IPS-15b (cell line): ENCODE measurements around the gene HNRNPC.
"Not testable (repeated sequence)": the region's sequence is repeated elsewhere in the genome, so short reads cannot be mapped to it uniquely, and the experiment has no call there.

Experiments used
- H3K27me3 ChIP-seq: one replicate; pipeline ENCODE4 v1.6.1; 2013; ENCODE audit warnings: low read length; ENCODE audit not compliant: control insufficient read depth, insufficient read depth
- H3K36me3 ChIP-seq: one replicate; pipeline ENCODE4 v1.6.1; 2013; ENCODE audit warnings: low read length; ENCODE audit not compliant: control insufficient read depth, insufficient read depth
- H3K4me1 ChIP-seq: one replicate; pipeline ENCODE4 v1.6.1; 2013; ENCODE audit warnings: mild to moderate bottlenecking, low read length; ENCODE audit not compliant: control insufficient read depth, insufficient read depth
- H3K4me3 ChIP-seq: one replicate; pipeline ENCODE4 v1.5.1; 2013; ENCODE audit warnings: low read depth, low read length
- H3K9ac ChIP-seq: one replicate; pipeline ENCODE4 v1.6.1; 2013; ENCODE audit warnings: low read depth, mild to moderate bottlenecking, low read length
- H3K9me3 ChIP-seq: one replicate; pipeline ENCODE4 v1.6.1; 2013; ENCODE audit warnings: mild to moderate bottlenecking, low read length; ENCODE audit not compliant: control insufficient read depth, insufficient read depth

Gene HNRNPC

DNA sequence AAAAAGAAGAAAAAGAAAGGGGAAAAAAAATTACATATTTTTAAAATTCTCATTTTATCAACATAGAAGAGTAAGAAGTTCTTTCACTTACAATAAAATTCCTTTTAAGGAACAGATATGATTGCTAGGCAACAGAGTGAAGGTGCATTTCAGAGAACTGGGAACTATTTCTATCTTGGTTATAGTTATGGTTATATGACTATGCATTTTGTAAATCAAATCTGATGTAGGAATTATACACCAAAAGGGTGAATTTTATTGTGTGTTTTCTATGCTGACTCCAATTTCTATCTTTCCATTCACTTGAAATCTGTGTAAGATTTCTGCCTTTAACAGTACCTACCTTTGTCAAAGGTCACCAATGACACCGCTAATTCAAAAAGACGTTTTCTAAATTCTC, 50.1 kb downstream of the HNRNPC start:
- Histone ChIP-seq H3K27me3 (no peaks in the 10 kb centered on the region), H3K4me3 (no peak overlapping the region), H3K9me3 (no peaks in the 10 kb centered on the region), H3K9ac (no peak overlapping the region), H3K36me3 (peaks cover 25% of the 10 kb centered on the region), H3K4me1 (peaks cover 12% of the 10 kb centered on the region)

DNA sequence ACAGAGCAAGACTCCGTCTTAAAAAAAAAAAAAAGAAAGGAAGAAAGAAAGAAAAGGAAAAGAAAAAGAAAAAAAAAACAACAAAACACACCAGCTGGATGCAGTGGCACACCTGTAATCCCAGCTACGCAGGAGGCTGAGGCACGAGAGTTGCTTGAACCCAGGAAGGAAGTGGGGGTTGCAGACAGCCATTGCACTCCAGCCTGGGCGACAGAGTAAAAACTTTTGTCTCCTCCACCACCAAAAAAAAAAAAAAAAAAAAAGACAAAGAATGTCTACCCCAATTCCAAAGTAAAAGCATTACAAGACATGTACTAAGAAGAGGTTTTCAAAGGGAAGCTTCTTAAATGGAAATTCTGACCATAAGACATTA, 53.4 kb downstream of the HNRNPC start:
- H3K27me3 ChIP-seq, result no peaks in the 10 kb centered on the region
- peaks cover 36% of the 10 kb centered on the region for H3K36me3 ChIP-seq
- H3K4me3 ChIP-seq, result no peak overlapping the region
- peaks cover 9% of the 10 kb centered on the region for H3K4me1 ChIP-seq
- H3K9me3 ChIP-seq, result no peaks in the 10 kb centered on the region
- no peak overlapping the region for H3K9ac ChIP-seq

DNA sequence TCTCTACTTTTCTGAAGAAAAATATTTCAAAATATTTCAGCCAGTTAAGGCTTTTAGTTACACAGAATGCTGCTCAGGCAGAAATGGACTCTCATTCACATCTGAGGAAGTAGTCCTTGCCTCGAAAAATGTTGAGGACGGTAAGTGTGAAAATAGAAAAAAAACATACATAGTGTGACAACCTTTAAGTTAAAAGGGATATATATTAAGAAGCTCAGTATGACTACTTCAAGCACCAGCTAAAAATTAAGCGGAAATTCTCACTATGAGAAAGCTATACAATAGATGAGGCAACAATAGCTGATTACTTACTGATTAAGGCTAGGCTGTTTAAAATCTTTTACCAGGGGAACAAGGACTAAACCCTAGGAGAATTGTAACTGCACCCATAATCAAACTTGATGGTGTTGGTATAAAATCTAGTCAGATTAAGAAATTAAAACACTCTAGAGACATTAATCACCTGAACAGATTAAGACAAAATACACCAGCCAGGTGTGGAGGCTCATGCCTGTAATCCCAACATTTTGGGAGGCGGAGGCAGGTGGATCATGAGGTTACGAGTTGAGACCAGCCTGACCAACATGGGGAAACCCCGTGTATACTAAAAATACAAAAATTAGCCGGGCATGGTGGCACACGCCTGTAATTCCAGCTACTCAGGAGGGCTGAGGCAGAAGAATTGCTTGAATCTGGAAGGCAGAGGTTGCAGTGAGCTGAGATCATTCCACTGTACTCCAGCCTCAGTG, 53.9 kb downstream of the HNRNPC start:
- Histone ChIP-seq H3K9ac (no peak overlapping the region), H3K4me1 (peaks cover 9% of the 10 kb centered on the region), H3K4me3 (no peak overlapping the region), H3K36me3 (peaks cover 31% of the 10 kb centered on the region), H3K27me3 (no peaks in the 10 kb centered on the region), H3K9me3 (no peaks in the 10 kb centered on the region)

DNA sequence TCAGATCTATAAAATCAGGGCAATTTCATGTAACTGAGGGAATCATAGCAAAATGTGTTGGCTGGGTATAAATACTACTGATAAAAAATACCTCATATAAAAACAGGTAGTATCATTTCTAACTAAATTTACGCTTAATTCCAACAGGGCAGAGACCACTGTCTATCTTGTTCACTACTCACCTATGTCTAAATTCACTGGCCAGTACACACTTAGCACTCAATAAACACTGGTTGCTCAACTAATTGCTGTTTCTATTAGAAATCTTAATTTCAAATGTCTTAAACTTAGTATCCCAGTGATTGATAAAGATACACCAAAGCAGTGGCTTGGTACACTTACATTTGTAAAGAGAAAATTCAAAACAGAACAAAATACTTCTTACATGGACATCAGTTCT, 55.6 kb downstream of the HNRNPC start:
- Histone ChIP-seq H3K9me3 (no peaks in the 10 kb centered on the region), H3K27me3 (no peaks in the 10 kb centered on the region), H3K9ac (no peak overlapping the region), H3K36me3 (peaks cover 24% of the 10 kb centered on the region), H3K4me1 (peaks cover 9% of the 10 kb centered on the region), H3K4me3 (no peak overlapping the region)

DNA sequence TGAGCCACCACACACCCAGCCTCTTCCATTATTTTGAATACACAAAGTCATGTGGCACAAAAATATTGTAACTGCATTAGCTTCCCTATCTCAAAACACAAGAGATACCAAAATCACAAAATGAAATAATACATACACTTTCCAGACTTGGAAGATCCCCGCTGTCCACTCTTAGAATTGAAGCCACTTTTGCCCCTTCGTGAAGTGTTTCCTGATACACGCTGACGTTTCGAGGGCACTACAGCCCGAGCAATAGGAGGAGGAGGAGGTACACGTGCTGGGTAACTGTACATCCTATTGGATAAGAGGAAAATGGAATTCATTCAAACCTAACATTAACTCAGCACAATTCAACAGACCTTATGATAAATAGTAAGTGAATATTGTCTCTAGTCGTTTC, 56.4 kb downstream of the HNRNPC start:
- not testable (repeated sequence) for H3K4me3 ChIP-seq, H3K27me3 ChIP-seq, H3K9me3 ChIP-seq, H3K9ac ChIP-seq, H3K4me1 ChIP-seq
- H3K36me3 ChIP-seq, result peaks cover 24% of the 10 kb centered on the region

DNA sequence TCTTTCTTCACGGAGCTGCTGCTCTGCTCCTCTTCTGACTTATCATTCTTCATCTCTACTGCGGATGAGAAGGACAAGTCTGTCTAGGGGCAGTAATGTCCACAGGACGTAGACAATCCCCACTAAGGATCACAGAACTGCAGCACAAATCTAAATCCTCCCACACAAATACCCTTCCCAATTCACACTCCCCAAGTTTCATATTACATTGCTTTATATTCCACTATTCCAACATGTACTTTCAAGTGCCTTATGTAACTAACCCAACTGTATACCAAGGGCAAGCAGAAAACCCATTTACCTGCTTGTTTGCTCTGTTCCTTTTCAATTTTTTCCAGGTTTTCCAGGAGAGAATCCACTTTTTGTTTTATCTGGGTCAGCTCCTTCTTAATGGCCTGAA, 57.7 kb downstream of the HNRNPC start:
- H3K9ac ChIP-seq, result no peak overlapping the region
- no peaks in the 10 kb centered on the region for H3K9me3 ChIP-seq
- H3K36me3 ChIP-seq, result peaks cover 24% of the 10 kb centered on the region
- peaks cover 13% of the 10 kb centered on the region for H3K4me1 ChIP-seq
- H3K4me3 ChIP-seq, result no peak overlapping the region
- H3K27me3 ChIP-seq, result no peaks in the 10 kb centered on the region

DNA sequence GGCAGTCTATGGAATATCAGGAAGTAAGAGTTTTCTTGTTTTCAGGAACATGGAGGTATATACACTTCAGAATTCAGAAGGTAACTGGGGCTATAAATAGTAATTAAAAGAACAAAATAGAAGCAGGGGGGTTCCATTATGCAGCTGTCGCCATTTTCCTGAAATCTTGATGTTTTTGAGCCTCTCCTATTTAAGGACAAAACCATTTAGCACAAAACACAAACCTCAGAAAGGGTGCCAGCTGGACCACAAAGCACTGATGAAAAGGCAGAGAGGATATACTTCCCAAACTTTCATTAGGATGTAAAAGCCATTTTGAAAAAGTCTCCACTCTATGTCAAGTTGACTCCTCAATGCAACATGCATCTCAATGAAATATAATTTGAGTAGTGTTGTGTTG, 59.2 kb downstream of the HNRNPC start:
- no peaks in the 10 kb centered on the region for H3K27me3 ChIP-seq
- no peak overlapping the region for H3K9ac ChIP-seq
- H3K4me3 ChIP-seq, result no peak overlapping the region
- H3K4me1 ChIP-seq, result peaks cover 8% of the 10 kb centered on the region
- H3K9me3 ChIP-seq, result no peaks in the 10 kb centered on the region
- H3K36me3 ChIP-seq, result peaks cover 18% of the 10 kb centered on the region

DNA sequence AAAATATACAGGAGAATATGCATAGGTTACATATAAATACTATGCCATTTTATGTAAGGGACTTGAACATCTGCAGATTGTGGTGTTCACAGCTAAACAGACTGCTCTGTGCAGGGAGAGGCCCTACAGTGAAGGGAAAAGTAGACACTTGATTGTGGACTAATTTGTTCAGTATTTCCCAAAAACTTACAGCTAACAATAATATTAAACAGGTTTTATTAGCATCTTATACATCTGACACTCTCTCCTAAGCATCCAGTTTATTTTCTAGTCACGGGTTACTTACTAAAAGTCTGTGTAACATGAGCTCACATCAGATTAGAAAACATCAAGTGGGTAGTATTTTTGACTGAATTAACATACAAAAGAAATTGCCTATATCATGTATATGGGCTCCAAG, 60.1 kb downstream of the HNRNPC start:
- Histone ChIP-seq H3K27me3 (no peaks in the 10 kb centered on the region), H3K36me3 (peaks cover 17% of the 10 kb centered on the region), H3K4me3 (no peak overlapping the region), H3K9me3 (no peaks in the 10 kb centered on the region), H3K4me1 (peaks cover 8% of the 10 kb centered on the region), H3K9ac (no peak overlapping the region)

DNA sequence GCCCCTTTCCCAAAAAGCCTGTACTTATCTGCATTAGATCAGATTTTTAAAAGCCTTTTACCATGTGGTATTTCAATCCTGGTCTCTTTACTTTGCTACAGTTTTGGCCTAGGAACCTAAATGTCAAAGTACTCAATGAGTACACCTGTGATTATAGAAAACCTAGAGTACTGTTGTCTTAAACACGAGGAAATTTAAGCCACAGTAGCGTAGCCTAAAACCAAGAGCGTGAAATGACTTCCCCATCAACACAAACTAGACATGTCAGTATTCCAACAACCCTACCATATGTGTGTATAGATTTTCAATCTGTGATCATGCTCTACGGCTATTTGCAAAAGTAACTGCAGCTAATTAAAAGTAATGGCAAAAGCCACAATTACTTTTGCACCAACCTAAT, 60.7 kb downstream of the HNRNPC start:
- Histone ChIP-seq H3K4me3 (no peak overlapping the region), H3K36me3 (peaks cover 17% of the 10 kb centered on the region), H3K9ac (no peak overlapping the region), H3K27me3 (no peaks in the 10 kb centered on the region), H3K4me1 (peaks cover 8% of the 10 kb centered on the region), H3K9me3 (no peaks in the 10 kb centered on the region)

DNA sequence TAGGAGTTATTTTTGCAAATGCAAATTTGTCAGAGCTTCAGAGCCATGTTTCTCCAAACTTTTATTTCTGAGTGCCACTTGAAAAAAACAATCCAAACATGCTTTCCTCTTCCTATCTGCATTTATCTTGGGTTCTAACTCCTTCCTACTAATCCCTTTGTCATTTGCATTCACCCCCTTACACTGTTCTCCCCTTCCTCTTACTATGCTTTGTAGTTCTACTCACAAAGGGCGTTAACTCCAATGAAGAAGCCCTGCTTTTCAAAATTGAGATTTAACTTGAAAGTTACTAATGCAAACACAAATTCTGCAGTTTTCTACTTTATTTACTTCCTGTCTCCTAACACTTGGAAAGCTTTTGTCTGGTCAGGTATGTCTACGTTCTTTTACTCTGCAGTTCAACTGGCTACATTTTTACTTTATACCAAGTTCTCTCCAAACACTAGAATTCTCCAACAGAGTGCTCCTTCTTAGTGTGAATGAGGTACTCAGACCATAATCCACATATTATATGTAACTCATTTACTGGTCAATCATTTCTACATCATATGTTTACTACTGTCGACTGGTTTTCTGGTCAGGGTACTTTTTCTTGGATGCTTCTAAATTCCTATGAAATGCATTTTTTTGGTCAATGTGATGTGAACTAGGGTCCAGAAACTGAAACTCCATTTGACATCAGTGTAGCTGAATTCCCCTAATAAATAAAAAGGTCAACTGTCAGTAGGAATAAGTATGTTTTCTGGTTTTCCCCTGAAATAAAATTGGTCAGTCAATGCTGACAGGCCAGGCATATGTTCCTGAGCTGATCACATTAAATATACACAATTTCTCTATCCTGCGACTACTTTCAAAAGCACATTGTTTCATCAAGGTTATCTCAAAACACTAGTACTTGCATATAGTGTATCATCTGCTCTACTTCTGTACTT, 62.2 kb downstream of the HNRNPC start:
- H3K36me3 ChIP-seq, result peaks cover 7% of the 10 kb centered on the region

DNA sequence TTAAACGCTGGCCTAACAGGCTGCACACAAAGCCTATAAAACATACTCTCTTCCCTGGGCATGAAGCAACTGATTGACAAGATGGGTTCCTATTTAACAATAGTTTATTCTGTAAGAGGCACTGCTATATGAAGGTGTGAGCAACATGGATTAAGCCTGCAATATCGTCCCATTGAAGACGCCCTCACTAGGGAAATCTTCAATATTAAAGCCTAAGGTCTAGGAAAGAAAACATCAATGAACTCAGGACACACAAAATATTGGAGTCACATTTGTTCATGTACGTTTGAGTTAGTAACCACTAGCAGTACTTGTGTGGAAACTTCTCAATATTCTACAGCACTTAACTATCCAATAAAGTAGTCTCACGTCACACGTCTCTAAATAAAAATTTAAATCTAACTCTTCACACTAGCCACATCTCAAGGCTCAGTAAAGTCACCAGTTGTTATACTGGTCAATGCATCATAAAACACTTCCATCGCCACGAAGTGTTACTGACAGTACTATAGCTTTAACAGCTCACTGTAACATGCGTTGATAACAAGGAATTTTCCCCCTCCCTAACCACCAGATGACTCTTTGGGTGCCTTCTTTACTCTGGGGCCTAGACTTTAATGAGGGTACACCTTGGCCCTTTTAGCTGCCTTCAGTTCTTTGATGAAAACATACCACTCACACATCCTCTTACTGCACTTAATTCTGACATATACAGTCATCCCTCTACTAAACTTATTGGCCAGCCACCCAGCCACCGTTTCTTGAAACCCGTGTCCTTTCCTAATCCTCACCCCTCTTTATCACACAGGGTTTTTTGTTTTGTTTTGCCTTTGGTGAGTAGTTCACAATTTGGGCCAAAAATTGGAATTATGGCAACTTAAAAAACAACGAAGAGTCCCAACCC, 63.3 kb downstream of the HNRNPC start:
- Histone ChIP-seq H3K36me3 (no peaks in the 10 kb centered on the region), H3K4me1 (peaks cover 8% of the 10 kb centered on the region), H3K9ac (no peak overlapping the region), H3K9me3 (no peaks in the 10 kb centered on the region), H3K27me3 (no peaks in the 10 kb centered on the region), H3K4me3 (no peak overlapping the region)

More for the DNA sequence above, 62.2 kb downstream of the HNRNPC start:
- H3K9me3 ChIP-seq, result no peaks in the 10 kb centered on the region
- no peaks in the 10 kb centered on the region for H3K27me3 ChIP-seq
- no peak overlapping the region for H3K9ac ChIP-seq
- peaks cover 8% of the 10 kb centered on the region for H3K4me1 ChIP-seq
- no peak overlapping the region for H3K4me3 ChIP-seq
